Stomach (tissue), 4 donors: Measurements from ENCODE around the gene SEC22A.

Experiments used
- EP300 ChIP-seq: sonication (generic); formaldehyde crosslinking; IDR thresholded peaks from one replicate; pipeline ENCODE4 v1.6.1; 2017; ENCODE audit warnings: antibody characterized with exemption
- POLR2A ChIP-seq, 4 donors: fragments of 450-650 bp; IDR thresholded peaks; one replicate each; pipeline ENCODE4 v1.6.1; 2016; ENCODE audit warnings: antibody characterized with exemption in 4 of 4, control low read depth in 2 of 4, mild to moderate bottlenecking in 1 of 4, moderate library complexity in 1 of 4
- POLR2AphosphoS5 ChIP-seq, 3 donors: sonication (generic); formaldehyde crosslinking; IDR thresholded peaks; one replicate each; pipeline ENCODE4 v1.6.1; 2016; ENCODE audit warnings: antibody characterized with exemption in 3 of 3
- TF ChIP-seq, protein P1 (sequence below), 7 experiments: fragments of 450-650 bp in 4 of 7; fragments of 200-600 bp in 3 of 7; sonication (generic) in 3 of 7; IDR thresholded peaks; one replicate each; pipeline ENCODE4 v1.5.1; 2016 to 2019; ENCODE audit warnings: antibody characterized with exemption in 7 of 7, control low read depth in 2 of 7, mild to moderate bottlenecking in 1 of 7

DNA sequence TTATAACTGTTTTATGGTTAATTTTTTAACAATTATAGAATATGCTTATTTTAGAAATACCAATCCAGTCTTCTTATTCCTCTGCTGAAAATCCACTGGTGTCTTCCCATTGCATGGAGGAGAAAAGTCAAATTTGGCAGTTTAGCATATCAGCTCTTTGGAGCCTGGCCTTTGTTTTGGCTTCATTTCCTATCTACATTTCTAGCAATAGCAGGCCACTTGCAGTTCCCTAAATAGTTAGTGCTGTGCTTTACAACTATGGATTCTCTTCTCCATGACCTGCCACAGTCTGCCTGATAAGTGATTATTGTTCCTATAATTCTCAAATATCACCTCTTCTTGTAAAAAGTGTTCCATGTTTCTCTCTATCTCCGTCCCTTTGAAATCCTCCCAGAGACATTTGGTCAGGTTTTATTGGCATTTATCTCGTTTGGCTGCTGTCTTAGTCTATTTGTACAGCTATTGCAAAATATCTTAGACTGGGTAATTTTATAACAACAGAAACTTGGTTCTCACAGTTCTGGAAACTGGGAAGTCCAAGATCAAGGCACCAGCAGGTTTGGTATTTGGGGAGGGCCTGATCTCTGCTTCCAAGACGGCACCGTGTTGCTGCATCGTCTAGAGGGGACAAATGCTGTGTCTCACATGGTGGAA is 8.2 kb upstream of the SEC22A start:
- TF ChIP-seq POLR2A (IDR thresholded peaks at IDR 0.05) (no peak), POLR2AphosphoS5 (IDR thresholded peaks at IDR 0.05) (no peak), EP300 (no peak)
- TF ChIP-seq, protein P1, sequence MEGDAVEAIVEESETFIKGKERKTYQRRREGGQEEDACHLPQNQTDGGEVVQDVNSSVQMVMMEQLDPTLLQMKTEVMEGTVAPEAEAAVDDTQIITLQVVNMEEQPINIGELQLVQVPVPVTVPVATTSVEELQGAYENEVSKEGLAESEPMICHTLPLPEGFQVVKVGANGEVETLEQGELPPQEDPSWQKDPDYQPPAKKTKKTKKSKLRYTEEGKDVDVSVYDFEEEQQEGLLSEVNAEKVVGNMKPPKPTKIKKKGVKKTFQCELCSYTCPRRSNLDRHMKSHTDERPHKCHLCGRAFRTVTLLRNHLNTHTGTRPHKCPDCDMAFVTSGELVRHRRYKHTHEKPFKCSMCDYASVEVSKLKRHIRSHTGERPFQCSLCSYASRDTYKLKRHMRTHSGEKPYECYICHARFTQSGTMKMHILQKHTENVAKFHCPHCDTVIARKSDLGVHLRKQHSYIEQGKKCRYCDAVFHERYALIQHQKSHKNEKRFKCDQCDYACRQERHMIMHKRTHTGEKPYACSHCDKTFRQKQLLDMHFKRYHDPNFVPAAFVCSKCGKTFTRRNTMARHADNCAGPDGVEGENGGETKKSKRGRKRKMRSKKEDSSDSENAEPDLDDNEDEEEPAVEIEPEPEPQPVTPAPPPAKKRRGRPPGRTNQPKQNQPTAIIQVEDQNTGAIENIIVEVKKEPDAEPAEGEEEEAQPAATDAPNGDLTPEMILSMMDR (IDR thresholded peaks at IDR 0.05), result no peak
